M059J (cell line): ENCODE data around the gene R3HDM2. TPM values are rescaled to one million over a fixed set of nuclear protein-coding genes. Genes with fewer than 3 reads are reported as not detected.
"Not testable (repeated sequence)": the region's sequence is repeated elsewhere in the genome, so short reads cannot be mapped to it uniquely, and the experiment has no call there.

Experiments
- DNase-seq: peaks from one replicate; pipeline ENCODE4 v3.0.0-alpha.2; 2012; ENCODE audit warnings: low read depth
- total RNA-seq: library from RNA; depleted of rRNA; stranded (reverse); fragments of >200 nt; shearing (Covaris generic); gene quantifications from 2 replicates; pipeline ENCODE4 v1.2.3, GENCODE V29; 2014

Gene R3HDM2
- total RNA-seq, 1 experiment from 2014 or later: 16.4 TPM

GRCh38 chr12:57452937-57453509 is 22.2 kb upstream of the R3HDM2 start:
- DNase-seq: peak; percentile 63

GRCh38 chr12:57452181-57452936 is 21.5 kb upstream of the R3HDM2 start:
- peak; percentile 71 for DNase-seq

- no peak for DNase-seq
Measured at GRCh38 chr12:57451233-57451778, 20.5 kb upstream of the R3HDM2 start.

- no peak for DNase-seq
Measured at GRCh38 chr12:57450057-57450456, 19.2 kb upstream of the R3HDM2 start.

- DNase-seq: no peak
Measured at GRCh38 chr12:57449375-57449774, 18.5 kb upstream of the R3HDM2 start.

GRCh38 chr12:57448669-57449068 is 17.8 kb upstream of the R3HDM2 start:
- no peak for DNase-seq

- no peak for DNase-seq
Measured at GRCh38 chr12:57446292-57446960, 15.6 kb upstream of the R3HDM2 start.

GRCh38 chr12:57444744-57445143 is 13.9 kb upstream of the R3HDM2 start:
- no peak for DNase-seq

GRCh38 chr12:57444337-57444736 is 13.5 kb upstream of the R3HDM2 start:
- DNase-seq: not testable (repeated sequence)

- DNase-seq: no peak
Measured at GRCh38 chr12:57441846-57442427, 11.1 kb upstream of the R3HDM2 start.

- DNase-seq: not testable (repeated sequence)
Measured at GRCh38 chr12:57441393-57441792, 10.6 kb upstream of the R3HDM2 start.

- no peak for DNase-seq
Measured at GRCh38 chr12:57439762-57440266, 9.0 kb upstream of the R3HDM2 start.

- no peak for DNase-seq
Measured at GRCh38 chr12:57438400-57438799, 7.6 kb upstream of the R3HDM2 start.

- DNase-seq: no peak
Measured at GRCh38 chr12:57435293-57435692, 4.5 kb upstream of the R3HDM2 start.

GRCh38 chr12:57434517-57435223 is 3.8 kb upstream of the R3HDM2 start, which contains the start of gene INHBC:
Gene INHBC (plus strand): TSS chr12:57434784. CDS start chr12:57434887, 103 bp downstream.
- DNase-seq: no peak

- no peak for DNase-seq
Measured at GRCh38 chr12:57433370-57433769, 2.5 kb upstream of the R3HDM2 start.

- no peak for DNase-seq
Measured at GRCh38 chr12:57431654-57432188, 878 bp upstream of the R3HDM2 start.

GRCh38 chr12:57430112-57430930 is 522 bp downstream of the R3HDM2 start:
- DNase-seq: peak; percentile 15

GRCh38 chr12:57429473-57430111 is 1.3 kb downstream of the R3HDM2 start:
- peak; percentile 11 for DNase-seq

GRCh38 chr12:57428965-57429364 is 1.9 kb downstream of the R3HDM2 start:
- DNase-seq: no peak
